ENCODE measurements around the gene GPR42. TPM values are rescaled to one million over a fixed set of nuclear protein-coding genes. Genes with fewer than 3 reads are reported as not detected.

GPR42 gene
- polyA plus RNA-seq, 5 donors = 0.10 to 0.25 TPM; not detected in 3

GRCh38 chr19:35417713-35418534 lies 47.1 kb downstream of the GPR42 start:
- no peak for DNase-seq

GRCh38 chr19:35419046-35419445 lies 48.2 kb downstream of the GPR42 start:
- no peak for DNase-seq

- DNase-seq = no peak
These were observed 48.9 kb downstream of the GPR42 start for GRCh38 chr19:35419805-35420204.

- DNase-seq = no peak
These were observed 50.5 kb downstream of the GPR42 start for GRCh38 chr19:35421362-35421761.

Other genes with a start within 250 kb of the GPR42 start
- gene LGI4, start 236.0 kb upstream of the GPR42 start, polyA plus RNA-seq (ENCODE audit: insufficient read depth in 1 of 5, insufficient read length in 5 of 5, low replicate concordance in 1 of 5) = 1 to 10 TPM; 2.3 to 3.0 (median 2.9) TPM
- gene FXYD1, start 232.2 kb upstream of the GPR42 start, polyA plus RNA-seq (ENCODE audit: insufficient read depth in 1 of 5, insufficient read length in 5 of 5, low replicate concordance in 1 of 5) = 10 to 100 TPM; 39.2 to 70.2 (median 57.5) TPM
- gene FXYD7, start 227.8 kb upstream of the GPR42 start, polyA plus RNA-seq (ENCODE audit: insufficient read depth in 1 of 5, insufficient read length in 5 of 5, low replicate concordance in 1 of 5) = 1 to 10 TPM in 3 of 5 donors, under 1 TPM in 2; 0.36 to 1.4 (median 1.2) TPM
- gene FXYD5, start 216.3 kb upstream of the GPR42 start, polyA plus RNA-seq (ENCODE audit: insufficient read depth in 1 of 5, insufficient read length in 5 of 5, low replicate concordance in 1 of 5) = 10 to 100 TPM; 22.2 to 35.0 (median 30.1) TPM
- gene FAM187B, start 142.3 kb upstream of the GPR42 start, polyA plus RNA-seq (ENCODE audit: insufficient read depth in 1 of 5, insufficient read length in 5 of 5, low replicate concordance in 1 of 5) = under 1 TPM in 2 of 5 donors, not detected in 3; 0.09 to 0.18 TPM
- 10 to 100 TPM; 43.5 to 76.2 (median 54.3) TPM for gene LSR, start 122.1 kb upstream of the GPR42 start, polyA plus RNA-seq (ENCODE audit: insufficient read depth in 1 of 5, insufficient read length in 5 of 5, low replicate concordance in 1 of 5)
- 100 to 1,000 TPM; 120 to 179 (median 153) TPM for gene USF2, start 102.1 kb upstream of the GPR42 start, polyA plus RNA-seq (ENCODE audit: insufficient read depth in 1 of 5, insufficient read length in 5 of 5, low replicate concordance in 1 of 5)
- under 1 TPM; 0.21 to 0.77 (median 0.26) TPM for gene HAMP, start 88.5 kb upstream of the GPR42 start, polyA plus RNA-seq (ENCODE audit: insufficient read depth in 1 of 5, insufficient read length in 5 of 5, low replicate concordance in 1 of 5)
- gene MAG, start 78.9 kb upstream of the GPR42 start, polyA plus RNA-seq (ENCODE audit: insufficient read depth in 1 of 5, insufficient read length in 5 of 5, low replicate concordance in 1 of 5) = 10 to 100 TPM in 2 of 5 donors, 1 to 10 TPM in 3; 1.4 to 15.2 (median 2.8) TPM
- gene CD22, start 41.9 kb upstream of the GPR42 start, polyA plus RNA-seq (ENCODE audit: insufficient read depth in 1 of 5, insufficient read length in 5 of 5, low replicate concordance in 1 of 5) = 10 to 100 TPM in 2 of 5 donors, 1 to 10 TPM in 3; 5.3 to 61.8 (median 8.3) TPM
- under 1 TPM in 3 of 5 donors, not detected in 2; 0.10 to 0.49 (median 0.44) TPM for gene FFAR1, start 23.2 kb upstream of the GPR42 start, polyA plus RNA-seq (ENCODE audit: insufficient read depth in 1 of 5, insufficient read length in 5 of 5, low replicate concordance in 1 of 5)
- under 1 TPM in 3 of 5 donors, not detected in 2; 0.29 to 0.39 (median 0.29) TPM for gene FFAR3, start 12.6 kb upstream of the GPR42 start, polyA plus RNA-seq (ENCODE audit: insufficient read depth in 1 of 5, insufficient read length in 5 of 5, low replicate concordance in 1 of 5)
- under 1 TPM; 0.19 to 0.49 (median 0.34) TPM for gene FFAR2, start 77.2 kb downstream of the GPR42 start, polyA plus RNA-seq (ENCODE audit: insufficient read depth in 1 of 5, insufficient read length in 5 of 5, low replicate concordance in 1 of 5)
- 1 to 10 TPM in 4 of 5 donors, under 1 TPM in 1; 0.69 to 1.8 (median 1.4) TPM for gene KRTDAP, start 119.4 kb downstream of the GPR42 start, polyA plus RNA-seq (ENCODE audit: insufficient read depth in 1 of 5, insufficient read length in 5 of 5, low replicate concordance in 1 of 5)
- gene DMKN, start 142.6 kb downstream of the GPR42 start, polyA plus RNA-seq (ENCODE audit: insufficient read depth in 1 of 5, insufficient read length in 5 of 5, low replicate concordance in 1 of 5) = 100 to 1,000 TPM in 4 of 5 donors, 10 to 100 TPM in 1; 91.2 to 146 (median 119) TPM
- gene SBSN, start 157.2 kb downstream of the GPR42 start, polyA plus RNA-seq (ENCODE audit: insufficient read depth in 1 of 5, insufficient read length in 5 of 5, low replicate concordance in 1 of 5) = not detected
- not detected for gene GAPDHS, start 162.4 kb downstream of the GPR42 start, polyA plus RNA-seq (ENCODE audit: insufficient read depth in 1 of 5, insufficient read length in 5 of 5, low replicate concordance in 1 of 5)
- gene TMEM147, start 174.6 kb downstream of the GPR42 start, polyA plus RNA-seq (ENCODE audit: insufficient read depth in 1 of 5, insufficient read length in 5 of 5, low replicate concordance in 1 of 5) = 10 to 100 TPM; 48.9 to 78.4 (median 58.9) TPM
- not detected for gene ATP4A, start 192.6 kb downstream of the GPR42 start, polyA plus RNA-seq (ENCODE audit: insufficient read depth in 1 of 5, insufficient read length in 5 of 5, low replicate concordance in 1 of 5)
- not detected for gene PMIS2, start 215.1 kb downstream of the GPR42 start, polyA plus RNA-seq (ENCODE audit: insufficient read depth in 1 of 5, insufficient read length in 5 of 5, low replicate concordance in 1 of 5)
- gene HAUS5, start 241.7 kb downstream of the GPR42 start, polyA plus RNA-seq (ENCODE audit: insufficient read depth in 1 of 5, insufficient read length in 5 of 5, low replicate concordance in 1 of 5) = 10 to 100 TPM; 25.0 to 31.9 (median 28.0) TPM

Data from right lung (tissue), 5 donors.